Hematopoietic multipotent progenitor cell (in vitro differentiated cells): Measurements from ENCODE around the gene TNC. TPM values are rescaled to one million over a fixed set of nuclear protein-coding genes. Genes with fewer than 3 reads are reported as not detected.

Experiments used
- DNase-seq, 3 donors: peaks; one replicate each; pipeline ENCODE4 v3.0.0-alpha.2; 2011 to 2015; ENCODE audit warnings: low read depth in 2 of 3, low spot score in 2 of 3
- total RNA-seq: library from RNA; depleted of rRNA; stranded (reverse); fragments of >200 nt; gene quantifications from one replicate; pipeline ENCODE4 v1.2.3, GENCODE V29; 2012

Gene TNC
- total RNA-seq, 1 donor: under 0.01 TPM

DNA sequence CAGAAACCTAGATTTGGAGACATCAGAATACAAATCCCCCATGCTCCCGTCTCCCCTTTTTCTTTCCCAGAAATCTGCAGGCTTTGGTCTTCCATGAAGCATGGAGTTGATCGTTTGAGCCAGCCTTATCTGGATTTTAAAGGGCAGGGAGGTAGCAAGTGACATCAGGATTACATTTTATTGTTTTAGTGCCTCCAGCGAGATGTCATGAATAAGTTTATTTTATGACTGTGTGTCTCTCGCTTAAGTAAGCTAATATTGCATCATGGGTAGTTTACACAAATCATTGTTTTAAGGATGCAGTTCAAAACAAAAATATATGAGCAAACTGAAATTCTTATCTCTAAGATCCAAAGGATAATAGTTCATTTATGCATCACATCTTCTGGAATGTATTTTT lies 136.9 kb downstream of the TNC start:
- no peak for DNase-seq

DNA sequence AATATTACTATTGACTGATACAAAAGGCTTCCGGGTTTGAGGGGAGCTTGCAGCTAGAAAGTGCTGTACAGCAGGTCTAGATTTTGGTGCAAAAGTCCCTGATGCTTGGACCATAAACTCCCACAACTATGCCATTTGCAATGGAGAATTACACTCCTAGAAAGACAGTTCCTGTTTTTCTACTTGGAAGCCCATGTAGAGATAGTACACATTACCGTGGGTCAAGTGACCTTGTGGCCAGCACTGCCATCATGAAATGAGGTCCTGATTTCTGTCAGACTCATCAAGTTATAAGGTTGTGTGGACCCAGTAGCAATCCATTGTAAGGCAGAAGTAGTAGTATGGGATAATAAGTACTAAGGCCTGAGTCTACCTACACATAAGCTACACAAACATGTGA lies 144.7 kb downstream of the TNC start:
- no peak for DNase-seq

DNA sequence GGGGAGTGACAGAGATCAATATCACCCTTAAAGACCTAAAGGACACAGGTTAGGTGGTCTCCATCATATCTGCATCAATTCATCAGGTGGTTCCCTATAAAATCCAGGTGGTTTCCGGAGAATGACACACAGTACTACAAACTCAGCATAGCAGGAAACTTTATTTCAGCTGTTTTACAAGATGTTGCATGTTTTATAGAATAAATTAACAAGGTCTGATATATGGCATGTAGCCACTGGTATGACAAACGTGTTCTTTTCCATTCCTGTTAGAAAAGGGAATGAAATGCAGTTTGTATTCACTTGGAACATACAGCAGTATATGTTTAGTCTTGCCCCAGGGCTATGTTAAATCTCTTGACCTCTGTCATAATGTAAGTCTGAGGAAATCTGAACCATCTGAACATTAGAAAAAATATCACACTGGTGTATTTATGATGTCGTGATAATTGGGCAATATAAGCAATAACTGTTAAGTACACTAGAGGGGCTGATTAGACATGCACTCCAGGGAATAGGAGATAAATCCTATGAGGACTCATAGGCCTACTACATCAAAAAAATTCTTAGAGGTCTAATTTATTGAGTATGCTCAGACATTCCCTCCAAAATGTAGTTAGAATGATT lies 145.3 kb downstream of the TNC start:
- no peak for DNase-seq

Other genes with a start within 250 kb of the TNC start
- gene TNFSF8, start 187.6 kb downstream of the TNC start, total RNA-seq: 6.7 TPM